ENCODE data around the gene NFIC. TPM values are rescaled to one million over a fixed set of nuclear protein-coding genes. Genes with fewer than 3 reads are reported as not detected.
A peak's percentile ranks its signal among the peaks of the same experiment; 100 is the strongest.

Gene NFIC
- total RNA-seq, 6 experiments from 2014 or later = 94.6 to 168 (median 120) TPM

- no peak for ATAC-seq
- WGBS (ENCODE audit: insufficient coverage, low coverage, low lambda C conversion rate, missing lambda C conversion rate) = 96% methylated on average over 9 of the region's 37 CpGs
- H3K4me1 ChIP-seq = peaks cover 0 to 27% (median 10%) of the 10 kb centered on the region in 4 donors
- no peaks in the 10 kb centered on the region for H3K9me3 ChIP-seq
- no peak for DNase-seq
- no peak overlapping the region for H3K27ac ChIP-seq
- no peak overlapping the region for H3K4me3 ChIP-seq
- H3K27me3 ChIP-seq = no peaks in the 10 kb centered on the region
- intact Hi-C loops (cut with DNase I) = no loop called here
- no peak for TF ChIP-seq POLR2A (IDR thresholded peaks at IDR 0.05)
- TF ChIP-seq, protein P1, sequence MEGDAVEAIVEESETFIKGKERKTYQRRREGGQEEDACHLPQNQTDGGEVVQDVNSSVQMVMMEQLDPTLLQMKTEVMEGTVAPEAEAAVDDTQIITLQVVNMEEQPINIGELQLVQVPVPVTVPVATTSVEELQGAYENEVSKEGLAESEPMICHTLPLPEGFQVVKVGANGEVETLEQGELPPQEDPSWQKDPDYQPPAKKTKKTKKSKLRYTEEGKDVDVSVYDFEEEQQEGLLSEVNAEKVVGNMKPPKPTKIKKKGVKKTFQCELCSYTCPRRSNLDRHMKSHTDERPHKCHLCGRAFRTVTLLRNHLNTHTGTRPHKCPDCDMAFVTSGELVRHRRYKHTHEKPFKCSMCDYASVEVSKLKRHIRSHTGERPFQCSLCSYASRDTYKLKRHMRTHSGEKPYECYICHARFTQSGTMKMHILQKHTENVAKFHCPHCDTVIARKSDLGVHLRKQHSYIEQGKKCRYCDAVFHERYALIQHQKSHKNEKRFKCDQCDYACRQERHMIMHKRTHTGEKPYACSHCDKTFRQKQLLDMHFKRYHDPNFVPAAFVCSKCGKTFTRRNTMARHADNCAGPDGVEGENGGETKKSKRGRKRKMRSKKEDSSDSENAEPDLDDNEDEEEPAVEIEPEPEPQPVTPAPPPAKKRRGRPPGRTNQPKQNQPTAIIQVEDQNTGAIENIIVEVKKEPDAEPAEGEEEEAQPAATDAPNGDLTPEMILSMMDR (IDR thresholded peaks at IDR 0.05) = no peak
- peaks cover 0 to 62% (median 31%) of the 10 kb centered on the region in 4 donors for H3K36me3 ChIP-seq
These were observed 89.7 kb downstream of the NFIC start for GRCh38 chr19:3455960-3456601.

- H3K4me1 ChIP-seq = peaks cover 0 to 20% (median 8%) of the 10 kb centered on the region in 4 donors
- DNase-seq = no peak
- TF ChIP-seq, protein P1 (IDR thresholded peaks at IDR 0.05) = no peak
- no peak for TF ChIP-seq POLR2A (IDR thresholded peaks at IDR 0.05)
These were observed 90.6 kb downstream of the NFIC start for GRCh38 chr19:3456925-3457527.

DNA sequence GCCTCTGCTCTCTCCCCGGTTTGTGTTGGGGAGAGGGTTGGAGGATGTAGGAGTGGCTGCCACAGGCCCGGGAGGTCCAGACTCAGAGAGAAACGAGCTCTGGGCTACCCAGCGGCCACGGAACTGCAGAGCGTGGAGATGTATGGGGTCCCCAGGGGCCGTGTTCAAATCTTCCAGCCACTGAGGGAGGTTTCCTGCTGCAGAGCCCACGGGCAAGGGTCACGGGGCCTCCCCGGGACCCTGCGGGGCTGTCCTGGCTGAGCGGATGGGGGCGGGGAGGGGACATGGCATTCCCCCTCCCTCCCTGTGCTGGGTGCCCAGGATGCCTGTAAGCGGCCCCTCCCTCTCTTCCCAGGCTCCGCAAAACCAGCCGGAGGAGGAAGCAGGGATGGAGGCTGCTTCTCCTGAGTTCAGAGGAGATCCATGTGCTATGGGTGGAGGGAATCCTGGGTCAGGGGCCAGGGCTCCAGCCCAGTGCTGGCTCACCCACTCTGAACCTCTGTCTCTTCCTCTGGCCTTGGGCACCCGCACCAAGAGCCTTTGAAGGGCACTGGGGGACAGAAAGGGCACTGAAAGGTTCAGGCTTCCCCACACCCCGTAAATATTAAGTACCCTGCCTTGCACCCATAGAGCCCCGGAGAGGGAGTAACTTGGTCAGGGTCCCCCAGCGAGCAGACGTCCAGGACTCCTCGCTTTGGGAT, 91.3 kb downstream of the NFIC start:
- no peak overlapping the region for H3K4me3 ChIP-seq
- H3K9me3 ChIP-seq = no peaks in the 10 kb centered on the region
- intact Hi-C loops (cut with DNase I) = no loop called here
- no peaks in the 10 kb centered on the region for H3K27me3 ChIP-seq
- DNase-seq (no peak), ATAC-seq (peak in 1 of 4 donors; percentile 3)
- peak overlapping the region in 2 of 3 donors; percentile 31 to 84 for H3K27ac ChIP-seq
- TF ChIP-seq, protein P1 (IDR thresholded peaks at IDR 0.05) = no peak
- TF ChIP-seq POLR2A (IDR thresholded peaks at IDR 0.05) = no peak
- 60% methylated on average over 1 of the region's 22 CpGs for WGBS (ENCODE audit: insufficient coverage, low coverage, low lambda C conversion rate, missing lambda C conversion rate)
- peaks cover 0 to 66% (median 26%) of the 10 kb centered on the region in 4 donors for H3K36me3 ChIP-seq
- H3K4me1 ChIP-seq = peaks cover 0 to 20% (median 8%) of the 10 kb centered on the region in 4 donors

More at GRCh38 chr19:3456925-3457527, 90.6 kb downstream of the NFIC start:
- no peak for ATAC-seq
- Histone ChIP-seq H3K27me3 (no peaks in the 10 kb centered on the region), H3K27ac (peak overlapping the region in 1 of 3 donors; percentile 84), H3K9me3 (no peaks in the 10 kb centered on the region), H3K36me3 (peaks cover 0 to 67% (median 28%) of the 10 kb centered on the region in 4 donors), H3K4me3 (no peak overlapping the region)
- intact Hi-C loops (cut with DNase I) = no loop called here
- 93% methylated on average over 3 of the region's 18 CpGs for WGBS (ENCODE audit: insufficient coverage, low coverage, low lambda C conversion rate, missing lambda C conversion rate)

- Histone ChIP-seq H3K4me1 (peaks cover 0 to 20% (median 8%) of the 10 kb centered on the region in 4 donors), H3K27ac (peak overlapping the region; percentile 59 to 84 (median 80)), H3K36me3 (peaks cover 0 to 66% (median 19%) of the 10 kb centered on the region in 4 donors), H3K4me3 (no peak overlapping the region), H3K27me3 (no peaks in the 10 kb centered on the region), H3K9me3 (no peaks in the 10 kb centered on the region)
- intact Hi-C loops (cut with DNase I) = no loop called here
- DNase-seq (no peak), ATAC-seq (peak in 3 of 4 donors; percentile 0 to 6 (median 2))
- TF ChIP-seq POLR2A (IDR thresholded peaks at IDR 0.05) = no peak
- TF ChIP-seq, protein P1 (IDR thresholded peaks at IDR 0.05) = no peak
- 64% methylated on average over 11 of the region's 19 CpGs for WGBS (ENCODE audit: insufficient coverage, low coverage, low lambda C conversion rate, missing lambda C conversion rate)
These were observed 92.1 kb downstream of the NFIC start for GRCh38 chr19:3458229-3459088.

All from right lobe of liver (tissue), 6 donors.